HG03571 (cell line): Measurements from ENCODE around the gene RNASE7.
"Not testable (repeated sequence)": the region's sequence is repeated elsewhere in the genome, so short reads cannot be mapped to it uniquely, and the experiment has no call there.

Experiments used
- ATAC-seq: cut with Tn5 transposase; IDR thresholded peaks from one replicate; pipeline ENCODE4 v1.9.1; 2021; ENCODE audit not compliant: unreplicated experiment

RNASE7 gene, protein sequence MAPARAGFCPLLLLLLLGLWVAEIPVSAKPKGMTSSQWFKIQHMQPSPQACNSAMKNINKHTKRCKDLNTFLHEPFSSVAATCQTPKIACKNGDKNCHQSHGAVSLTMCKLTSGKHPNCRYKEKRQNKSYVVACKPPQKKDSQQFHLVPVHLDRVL

DNA sequence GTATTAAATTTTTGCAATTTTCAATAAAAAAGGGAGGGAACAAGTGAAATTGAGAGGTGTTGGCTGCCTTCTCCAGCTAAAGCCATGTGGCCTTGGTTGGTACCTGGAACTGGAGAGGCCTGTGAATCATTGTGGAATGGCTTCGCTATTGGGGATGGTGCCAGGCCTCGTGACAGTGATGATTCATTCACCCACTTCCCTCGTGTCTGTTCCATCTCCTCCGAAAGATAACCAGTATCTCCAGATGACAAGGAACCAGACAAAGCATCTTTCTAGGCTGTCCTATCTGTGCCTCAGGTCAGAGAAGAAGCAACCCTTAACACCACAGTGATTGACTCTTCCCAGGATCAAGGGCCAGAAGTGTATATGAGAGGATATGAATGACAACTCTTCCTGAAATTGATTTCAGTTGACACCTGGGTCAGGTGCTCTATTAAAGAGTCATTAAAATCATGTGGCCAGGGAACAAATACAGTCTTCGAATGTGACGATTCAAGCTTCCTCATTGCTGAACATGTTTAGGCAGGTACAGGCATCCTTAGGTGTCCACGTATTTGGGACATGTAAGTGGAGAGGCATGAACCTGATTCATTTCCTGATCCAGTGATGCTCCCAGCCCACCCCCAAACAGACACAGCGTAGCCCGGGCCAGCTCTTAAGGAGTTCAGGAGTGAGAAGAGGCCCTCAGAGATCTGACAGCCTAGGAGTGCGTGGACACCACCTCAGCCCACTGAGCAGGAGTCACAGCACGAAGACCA lies at the start of gene RNASE7:
TSS of gene RNASE7 (plus strand) at position 687 of the 758 bp plus-strand sequence. CDS start 631 bp downstream, outside the sequence.
- ATAC-seq: no peak

DNA sequence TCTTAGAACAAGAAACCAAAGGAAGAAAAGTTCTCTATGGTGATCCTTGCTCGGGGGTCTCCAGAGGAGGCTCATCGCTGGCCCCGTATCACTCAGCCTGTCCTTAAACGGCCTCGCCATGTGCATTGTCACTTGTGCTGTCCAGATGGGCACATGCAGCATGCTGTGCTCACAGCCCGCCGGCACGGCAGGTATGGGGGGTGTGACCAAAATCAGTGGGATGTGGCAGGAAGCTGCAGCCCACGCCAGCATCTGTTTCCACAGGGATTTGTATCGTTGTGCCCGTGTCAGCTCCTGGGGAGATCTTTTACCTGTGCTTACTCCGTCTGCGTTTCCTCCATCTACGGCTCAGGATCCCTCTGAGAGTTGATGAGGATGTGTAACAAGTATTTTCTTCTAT lies 45.6 kb upstream of the RNASE7 start:
- ATAC-seq: no peak

DNA sequence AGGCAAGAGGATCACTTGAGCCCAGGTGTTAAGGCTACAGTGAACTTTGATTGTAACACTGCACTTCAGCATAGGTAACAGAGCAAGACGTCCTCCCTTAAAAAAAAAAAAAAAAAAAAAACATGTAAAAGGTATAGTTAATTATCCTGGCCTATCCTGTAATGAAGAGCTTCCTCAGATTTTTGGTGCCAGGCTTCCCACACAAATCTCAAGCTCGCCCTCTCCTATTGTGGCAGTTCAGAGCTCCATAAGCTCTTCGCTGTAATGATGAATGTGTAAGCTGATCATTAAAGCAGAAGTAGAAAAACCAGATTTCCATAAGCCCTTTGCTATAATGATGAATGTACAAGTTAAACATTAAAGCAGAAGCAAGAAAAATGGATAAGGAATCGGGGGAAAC lies 45.0 kb upstream of the RNASE7 start:
- no peak for ATAC-seq

DNA sequence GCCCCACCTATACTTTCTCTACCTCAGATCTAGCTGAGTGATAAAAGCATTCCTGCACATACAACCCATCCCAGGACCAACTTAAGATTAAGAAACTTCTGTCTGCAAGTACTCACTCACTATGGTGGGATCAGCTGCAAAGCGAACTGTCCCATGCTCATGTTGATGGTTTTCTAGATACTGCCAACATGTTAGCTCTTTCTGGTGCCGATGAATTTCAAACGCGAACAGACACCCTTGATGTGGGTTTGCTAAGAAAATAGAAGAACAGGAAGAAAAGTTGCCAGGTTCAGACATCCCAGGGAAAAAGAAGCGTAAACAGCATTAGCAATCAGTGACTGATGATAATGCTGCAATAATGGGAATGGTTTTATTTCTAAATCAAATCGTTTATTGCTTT lies 44.6 kb upstream of the RNASE7 start:
- ATAC-seq: no peak

DNA sequence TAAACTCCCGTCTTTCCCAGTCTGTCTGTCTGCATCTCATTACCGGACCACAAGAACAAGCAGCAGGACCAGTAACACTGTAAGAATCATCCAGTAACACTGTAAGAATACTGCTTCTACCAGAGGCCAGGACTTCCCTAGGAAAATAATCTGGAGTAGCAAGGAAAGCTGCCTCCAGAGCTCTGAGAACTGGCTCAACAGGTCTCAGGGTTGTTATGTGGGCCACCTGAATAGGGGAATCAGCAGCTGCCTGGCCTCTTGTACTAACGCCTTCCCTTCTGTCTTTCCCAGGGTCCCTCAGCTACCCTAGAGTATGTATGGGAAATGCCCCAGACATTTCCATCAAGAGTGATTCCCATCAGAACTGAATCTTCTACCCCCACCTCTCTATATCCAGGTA lies 44.0 kb upstream of the RNASE7 start:
- no peak for ATAC-seq

DNA sequence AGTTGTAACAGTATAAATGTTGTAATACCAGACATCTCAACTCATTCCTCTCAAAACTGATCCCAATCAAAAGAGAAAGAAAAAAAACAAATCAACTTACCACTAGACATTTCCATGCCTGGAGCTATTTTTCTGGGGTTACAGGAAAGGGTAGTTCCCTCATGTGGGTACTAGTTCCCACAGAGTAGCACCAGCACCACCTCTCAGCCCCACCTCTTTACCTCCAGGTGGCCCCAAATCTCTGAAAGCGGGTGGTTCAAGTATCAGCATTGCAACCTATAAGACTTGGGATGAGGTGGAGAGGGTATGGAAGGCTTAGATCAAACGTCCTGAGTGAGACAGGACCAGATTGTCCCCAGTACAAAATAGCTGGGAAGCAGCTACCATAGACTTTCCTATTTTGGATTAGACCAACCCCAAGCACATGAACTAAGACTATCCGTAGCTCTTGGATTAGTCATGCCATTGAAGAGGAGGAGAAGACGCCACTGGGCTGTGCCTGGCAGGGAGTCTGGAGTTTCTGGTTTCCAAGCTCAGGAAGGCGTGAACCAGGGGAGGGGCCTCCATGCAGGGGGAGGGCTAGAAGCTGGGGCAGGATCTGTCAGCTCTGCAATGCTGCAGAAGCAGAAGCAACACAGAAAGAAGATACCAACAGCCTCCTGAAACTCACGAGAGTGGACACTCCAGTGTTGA lies 43.3 kb upstream of the RNASE7 start, which contains the start of gene SLC39A2:
TSS of gene SLC39A2 (plus strand) at position 620 of the 693 bp plus-strand sequence. CDS start 154 bp downstream, outside the sequence.
- ATAC-seq: no peak

DNA sequence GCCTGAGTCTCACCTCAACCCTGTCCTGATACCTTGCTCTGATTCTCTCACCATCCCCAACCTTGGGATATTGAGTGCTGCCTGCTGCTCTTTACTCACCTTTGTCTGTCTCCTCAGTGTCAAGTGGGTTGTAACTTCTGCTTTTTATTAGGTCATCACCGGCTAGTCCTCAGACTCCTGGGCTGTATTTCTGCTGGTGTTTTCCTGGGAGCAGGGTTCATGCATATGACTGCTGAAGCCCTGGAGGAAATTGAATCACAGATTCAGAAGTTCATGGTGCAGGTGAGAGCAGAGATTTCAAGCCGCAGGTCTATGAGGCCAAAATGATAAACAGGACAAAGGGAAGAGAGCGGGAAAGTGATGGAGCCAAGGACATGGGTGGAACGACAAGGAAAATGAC lies 42.6 kb upstream of the RNASE7 start:
- ATAC-seq: no peak

DNA sequence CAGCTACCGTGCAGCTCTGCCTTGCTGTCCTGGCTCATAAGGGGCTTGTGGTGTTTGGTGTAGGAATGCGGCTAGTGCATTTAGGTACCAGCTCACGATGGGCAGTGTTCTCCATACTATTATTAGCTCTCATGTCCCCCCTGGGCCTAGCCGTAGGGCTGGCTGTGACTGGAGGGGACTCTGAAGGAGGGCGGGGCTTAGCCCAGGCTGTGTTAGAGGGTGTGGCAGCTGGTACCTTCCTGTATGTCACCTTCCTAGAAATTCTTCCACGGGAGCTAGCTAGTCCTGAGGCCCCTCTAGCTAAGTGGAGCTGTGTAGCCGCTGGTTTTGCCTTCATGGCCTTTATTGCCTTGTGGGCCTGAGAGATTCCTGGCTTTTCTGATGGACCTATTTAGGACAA lies 40.9 kb upstream of the RNASE7 start:
- no peak for ATAC-seq

DNA sequence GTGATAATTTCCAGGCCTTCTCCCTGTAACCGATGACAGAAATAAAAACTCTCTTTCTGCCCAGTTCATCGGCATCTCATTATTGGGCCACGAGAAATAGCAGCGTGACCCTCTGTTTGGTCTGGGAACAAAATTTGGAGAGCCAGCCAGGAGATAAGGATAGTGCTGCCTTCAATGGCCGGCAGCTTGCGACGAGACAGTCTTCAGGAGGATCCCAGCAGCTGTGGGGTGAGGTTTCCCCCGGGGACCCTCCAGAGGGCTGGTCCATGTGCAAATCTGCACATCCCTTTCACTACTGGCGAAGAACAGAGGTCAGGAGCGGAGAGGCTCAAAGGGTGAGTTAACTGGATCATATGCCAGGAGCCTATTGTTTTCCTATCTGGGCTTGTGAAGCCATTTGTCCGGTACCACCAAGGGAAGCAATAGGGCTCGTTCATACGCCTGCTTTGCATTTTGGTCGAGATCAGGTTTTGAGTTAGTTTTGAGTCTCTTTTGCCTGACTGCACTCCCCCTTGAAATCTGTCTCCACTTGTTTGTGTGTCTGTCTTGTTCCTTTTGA lies 38.3 kb upstream of the RNASE7 start:
- no peak for ATAC-seq

DNA sequence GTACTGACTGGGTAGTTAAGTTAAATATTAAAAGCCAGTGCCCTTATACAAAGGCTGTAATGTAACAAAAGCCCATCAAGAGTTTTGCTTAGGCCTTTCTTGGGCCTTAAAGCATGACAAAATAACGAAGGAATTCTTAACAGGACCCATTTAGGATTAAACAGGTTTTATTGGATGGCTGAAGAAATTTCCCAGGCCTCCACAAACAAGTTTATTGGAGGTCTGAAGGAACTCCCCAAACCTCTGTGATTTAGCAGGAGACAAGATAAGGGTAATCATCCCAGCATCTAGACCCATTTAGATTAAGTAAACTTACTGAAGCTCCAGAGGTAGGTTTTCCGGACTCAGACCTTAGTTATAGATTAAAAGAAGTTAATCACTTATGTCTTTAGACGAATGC lies 32.4 kb upstream of the RNASE7 start:
- not testable (repeated sequence) for ATAC-seq

DNA sequence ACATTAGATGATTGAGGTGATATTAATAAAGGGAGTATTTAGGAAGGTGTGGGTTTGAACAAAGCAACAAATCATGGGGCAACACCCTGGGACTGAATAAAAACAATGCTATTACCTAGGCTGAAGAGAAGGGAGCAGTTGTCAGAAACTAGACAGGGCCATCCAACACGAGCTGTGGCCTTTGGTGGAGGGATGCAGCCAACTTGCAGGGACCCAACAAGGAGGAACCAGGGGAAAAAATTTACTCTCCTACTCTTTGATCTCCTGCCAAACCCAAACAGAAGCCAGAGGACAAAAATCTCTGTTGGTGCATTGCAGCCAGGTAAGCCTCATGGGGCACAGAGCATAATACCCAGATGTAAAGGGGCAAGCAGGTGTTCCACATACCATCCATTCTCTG lies 31.0 kb upstream of the RNASE7 start:
- no peak for ATAC-seq

DNA sequence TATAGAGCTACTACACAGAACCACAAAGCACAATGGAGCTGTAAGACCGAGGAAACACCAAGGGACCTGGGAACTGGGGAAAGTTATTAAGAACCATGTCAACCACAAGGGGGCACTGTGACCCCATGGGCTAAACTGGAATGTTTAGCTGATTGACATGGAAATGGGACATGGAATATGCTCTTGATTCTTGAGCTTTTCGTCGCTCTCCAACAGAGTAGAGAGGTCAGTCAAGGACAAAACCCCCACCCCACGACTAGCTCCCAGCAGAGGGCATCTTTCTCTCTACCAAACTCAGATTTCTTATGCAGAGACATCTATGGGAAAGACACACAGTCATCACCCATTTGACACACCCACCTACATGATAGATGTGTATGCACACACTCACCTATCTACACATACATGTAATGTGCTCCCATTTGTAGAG lies 27.4 kb upstream of the RNASE7 start:
- no peak for ATAC-seq

DNA sequence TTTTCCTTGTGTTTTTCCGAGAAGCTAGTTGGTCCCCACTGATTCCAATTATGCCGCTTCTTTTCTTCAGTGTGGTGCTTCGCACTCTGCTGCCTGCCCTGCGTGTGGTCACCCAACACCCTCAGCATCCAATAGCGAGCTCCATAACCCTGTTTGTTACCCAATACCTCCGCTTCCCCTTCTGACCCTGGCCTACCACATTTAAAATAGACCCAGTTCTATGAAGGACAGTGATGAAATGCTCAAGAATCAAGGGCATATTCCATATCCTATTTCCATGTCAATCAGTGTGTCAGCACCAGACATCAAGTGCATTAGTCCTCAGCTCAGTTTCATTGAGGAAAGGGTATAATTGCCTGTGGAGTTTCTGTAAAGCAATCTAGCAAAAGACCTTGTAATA lies 26.9 kb upstream of the RNASE7 start:
- ATAC-seq: no peak

DNA sequence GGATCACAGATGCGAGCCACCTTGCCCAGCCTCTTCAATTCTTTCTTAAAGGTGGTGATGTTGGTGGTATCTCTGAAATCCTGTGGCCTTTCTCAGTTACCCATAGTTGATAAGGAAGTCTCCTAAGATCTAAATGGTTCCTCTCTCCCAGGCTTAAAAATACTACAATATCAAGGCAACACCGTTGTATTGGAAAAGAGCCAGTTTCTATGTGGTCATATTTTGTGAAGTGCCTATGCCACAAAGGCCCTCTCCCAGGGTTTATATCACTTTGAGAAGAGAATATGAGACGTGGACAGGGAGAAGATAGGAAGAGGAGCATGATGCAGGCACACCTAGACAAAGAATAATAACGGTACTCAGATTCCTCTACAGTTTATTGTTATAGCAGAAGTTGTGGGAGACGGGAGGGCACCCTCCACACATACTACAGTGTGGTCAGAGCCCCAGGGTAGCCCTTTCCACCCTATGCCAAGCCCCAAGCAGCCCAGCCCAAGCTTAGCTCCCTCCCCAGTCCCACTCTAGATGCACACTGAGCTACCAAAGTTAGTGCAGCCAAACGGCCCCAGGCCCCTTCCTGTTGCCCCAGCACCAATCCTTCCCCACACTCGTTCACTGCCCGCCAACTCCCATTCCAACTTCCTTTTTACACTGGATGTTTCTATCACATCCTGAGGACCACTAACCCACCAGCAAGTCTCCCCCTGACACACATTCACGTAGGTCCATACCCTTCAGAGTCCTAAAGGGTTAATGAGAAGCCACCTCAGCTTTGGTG lies 25.6 kb upstream of the RNASE7 start:
- no peak for ATAC-seq

DNA sequence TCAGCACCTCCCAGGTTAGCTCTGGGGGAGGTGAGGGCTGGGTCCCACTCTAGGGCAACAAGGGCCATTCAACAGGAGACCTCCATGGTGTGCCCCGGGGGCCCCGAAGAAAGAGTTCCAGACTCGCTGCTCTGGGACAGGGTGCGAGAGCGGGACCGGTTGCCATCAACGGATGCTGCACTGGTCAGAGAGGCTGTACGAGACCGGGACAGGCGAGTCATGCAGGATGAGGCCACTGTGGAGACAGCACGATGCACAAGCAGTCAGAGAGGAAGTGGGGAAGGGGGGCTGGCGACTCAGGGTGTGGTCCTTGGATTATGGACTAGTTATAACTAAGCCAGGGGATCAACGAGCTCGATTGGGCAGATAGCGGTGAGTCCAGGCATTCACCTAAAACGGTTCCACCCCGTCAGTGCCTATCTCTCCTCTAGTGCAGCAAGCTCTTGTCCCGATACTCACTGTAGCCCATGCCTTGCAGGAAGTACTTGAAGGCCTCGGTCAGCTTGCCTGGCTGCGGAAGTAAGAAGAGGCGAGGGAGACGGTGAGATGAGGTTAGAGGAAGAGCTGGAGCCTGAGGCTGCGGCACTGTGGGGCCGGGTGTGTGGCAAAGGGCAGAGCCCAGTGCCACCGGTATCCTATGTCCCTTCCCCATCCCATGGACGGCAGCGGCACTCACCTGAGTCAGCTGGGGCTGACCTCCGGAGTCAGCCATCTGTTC lies 24.5 kb upstream of the RNASE7 start:
- no peak for ATAC-seq

DNA sequence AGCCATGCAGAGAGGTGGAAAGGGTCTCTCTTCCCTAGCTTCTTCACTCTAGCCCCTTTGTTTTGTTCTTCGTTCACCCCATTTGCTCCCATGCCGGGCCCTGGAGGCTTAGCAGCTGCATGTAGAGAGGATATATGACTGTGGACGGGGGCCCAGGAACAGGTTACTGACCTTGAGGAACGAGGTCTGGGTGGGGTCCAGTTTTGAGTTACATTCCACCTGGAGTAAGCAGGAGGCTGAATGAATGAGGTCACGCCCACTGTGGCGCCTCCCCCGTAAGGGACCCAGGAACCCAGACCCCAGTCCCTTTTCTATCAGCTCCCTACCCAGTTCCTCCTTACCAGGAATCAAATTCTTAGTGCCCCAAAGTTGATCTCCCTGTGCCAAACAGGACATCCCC lies 23.9 kb upstream of the RNASE7 start:
- ATAC-seq: no peak

DNA sequence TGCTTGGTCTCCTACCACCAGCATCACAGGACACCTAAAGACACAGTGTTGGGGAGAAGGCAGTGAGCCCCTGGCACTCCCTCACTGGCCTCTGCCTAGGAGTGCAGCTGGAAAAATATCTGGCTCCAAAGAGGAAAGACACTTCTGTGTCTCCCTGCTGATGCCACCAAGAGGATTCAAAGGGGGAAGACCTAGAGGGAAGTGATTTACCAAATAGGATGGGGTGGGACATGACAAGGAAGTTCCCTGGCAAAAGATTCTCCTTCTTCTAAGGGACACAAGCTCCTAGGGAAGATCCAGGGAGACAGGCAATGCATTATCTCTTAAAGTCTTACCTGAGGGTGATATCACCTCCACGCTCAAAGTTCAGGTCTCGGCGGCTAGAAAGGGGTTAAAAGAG lies 23.4 kb upstream of the RNASE7 start:
- ATAC-seq: no peak

DNA sequence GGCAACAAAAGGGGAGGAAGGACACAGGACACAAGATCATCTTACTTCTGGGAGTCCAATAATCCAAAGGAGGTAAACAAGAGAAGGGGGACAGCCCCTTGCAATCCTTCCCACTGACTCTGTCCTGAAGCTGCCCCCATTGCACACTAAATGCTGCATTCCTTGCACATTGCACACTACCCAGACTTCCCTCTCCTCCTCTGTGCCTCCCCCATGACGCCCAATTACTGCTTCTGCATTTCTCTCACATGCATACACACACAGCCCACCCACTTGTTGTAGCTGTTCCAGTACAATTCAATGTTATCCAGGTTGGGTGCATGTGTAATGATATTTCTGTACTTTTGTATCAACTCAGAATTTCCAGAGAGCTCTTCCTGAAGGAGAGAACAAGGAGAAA lies 22.8 kb upstream of the RNASE7 start:
- no peak for ATAC-seq

DNA sequence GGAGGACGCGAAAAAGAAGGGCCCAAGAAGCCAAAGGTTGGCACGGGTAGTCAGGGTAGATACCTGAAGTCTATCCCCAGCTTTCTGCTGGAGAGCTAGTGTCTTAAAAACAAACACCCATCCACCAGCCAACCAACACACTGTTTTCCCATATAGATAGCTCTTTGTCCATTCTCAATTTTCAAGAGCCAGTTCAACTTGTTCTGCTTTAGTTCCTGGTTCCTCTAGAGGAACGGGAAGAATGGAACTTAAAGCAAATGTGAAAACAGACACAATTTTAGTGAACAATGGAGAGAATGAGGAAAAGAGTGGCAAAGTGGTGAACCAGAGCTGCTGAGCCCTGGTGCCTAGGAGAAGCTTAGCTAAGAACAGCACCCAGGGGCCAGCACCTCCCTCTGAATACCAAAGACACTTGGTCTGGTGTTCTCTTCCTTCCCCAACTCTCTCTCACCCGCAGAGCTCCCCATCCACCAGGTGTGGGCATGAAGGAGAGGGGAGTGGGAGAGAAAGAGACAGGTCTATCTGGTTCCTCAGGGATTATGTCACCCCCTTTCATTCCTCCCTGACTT lies 21.1 kb upstream of the RNASE7 start:
- ATAC-seq: no peak

DNA sequence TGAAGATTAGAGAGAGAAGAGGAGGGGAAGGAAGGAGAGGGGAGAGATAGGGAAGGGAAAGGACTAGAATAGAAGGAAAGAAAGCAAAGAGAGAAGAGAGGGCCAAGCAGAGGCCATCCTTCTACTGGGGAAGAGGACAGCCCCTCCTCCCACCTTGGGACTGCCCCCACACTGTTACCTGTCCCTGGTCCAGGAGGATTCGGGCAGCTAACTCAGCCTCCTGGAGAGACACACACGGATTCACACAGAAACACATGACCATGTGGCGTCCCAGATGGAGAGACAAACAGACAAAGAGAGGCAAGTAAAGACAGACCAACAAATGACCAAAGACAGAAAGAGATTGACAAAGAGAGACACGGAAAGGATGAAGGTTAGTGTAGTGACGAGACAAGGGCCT lies 19.5 kb upstream of the RNASE7 start:
- ATAC-seq: no peak
